Inferior parietal cortex (tissue), 1 donor: ENCODE measurements around the gene ARCN1.

Source experiments
- DNase-seq: peaks from one replicate; pipeline ENCODE4 v3.0.0-alpha.2; 2016; ENCODE audit errors: extremely low spot score

Gene ARCN1

DNA sequence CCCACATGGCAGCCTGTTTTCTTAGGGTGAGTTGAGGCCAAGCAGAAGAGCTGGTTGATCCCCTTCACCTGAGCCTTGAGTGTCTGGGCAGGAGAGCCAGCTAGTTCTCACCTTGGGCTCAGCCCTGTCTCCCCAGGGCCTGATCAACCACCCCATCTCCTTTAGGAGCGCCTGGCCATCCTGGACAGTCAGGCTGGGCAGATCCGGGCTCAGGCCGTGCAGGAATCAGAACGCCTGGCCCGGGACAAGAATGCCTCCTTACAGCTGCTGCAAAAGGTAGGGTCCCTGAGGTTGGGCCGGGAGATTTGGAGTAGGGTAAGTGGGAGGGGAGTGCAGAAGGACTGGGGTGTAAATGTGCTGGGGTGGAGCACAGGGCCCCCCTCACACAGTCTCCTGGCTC, 66.5 kb downstream of the ARCN1 start:
- DNase-seq: no peak

DNA sequence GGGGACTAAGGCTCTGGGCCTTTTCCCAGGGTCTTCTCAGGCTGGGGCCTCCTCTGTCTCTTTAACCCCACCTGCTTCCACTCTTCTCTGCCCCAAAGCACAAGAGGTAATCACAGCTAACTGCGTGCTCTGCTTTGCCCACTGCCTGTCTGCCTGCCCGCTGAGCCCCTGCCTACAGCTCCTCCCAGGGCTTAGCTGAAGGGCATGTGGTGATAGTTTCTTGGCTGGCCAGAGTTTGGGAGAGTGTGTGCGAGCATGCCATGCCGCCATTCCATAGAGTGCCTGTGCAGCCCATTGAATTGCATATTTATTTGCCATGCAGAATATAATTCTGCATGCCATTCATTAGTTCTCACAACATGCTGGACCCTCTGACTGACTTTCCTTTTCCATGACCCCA, 67.7 kb downstream of the ARCN1 start:
- DNase-seq: no peak

DNA sequence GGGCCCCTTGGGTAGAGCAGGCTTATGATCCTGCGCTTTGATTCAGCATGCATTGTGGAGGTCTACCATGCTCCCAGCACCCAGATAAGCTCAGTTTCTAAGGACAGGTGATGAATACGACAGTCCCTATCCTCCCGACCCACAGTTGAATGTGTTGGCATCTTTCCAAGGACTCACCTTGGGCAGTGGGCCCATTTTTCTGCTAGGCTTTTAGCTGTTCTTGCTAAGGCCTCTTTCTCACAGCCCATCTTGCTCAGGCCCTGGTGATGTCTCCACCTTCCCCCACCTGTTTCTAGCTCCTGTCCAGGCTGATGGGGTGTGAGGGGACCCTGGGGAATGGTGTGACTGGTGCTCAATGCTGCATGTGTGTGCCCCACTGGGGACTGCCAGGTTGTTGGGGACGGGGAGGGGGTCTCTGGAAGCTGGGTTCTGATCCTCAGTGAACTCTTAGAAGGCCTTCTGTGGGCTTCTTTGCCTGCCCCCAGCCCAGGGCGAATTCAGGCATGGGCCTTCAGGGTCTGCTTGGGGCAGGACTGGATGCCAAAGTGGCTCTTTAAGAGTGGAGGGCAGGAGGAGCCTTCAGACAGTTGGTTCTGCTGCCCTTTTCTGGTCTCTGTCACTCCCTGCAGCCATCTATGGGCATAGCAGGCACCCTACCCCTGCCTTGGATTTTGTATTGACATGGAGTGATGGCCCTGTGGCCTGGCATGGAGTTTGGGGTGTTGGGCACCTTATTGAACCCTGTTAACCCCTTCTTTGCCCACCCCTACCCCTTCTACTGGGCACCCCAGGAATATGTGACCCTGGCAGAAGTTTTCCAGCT, 68.3 kb downstream of the ARCN1 start:
- DNase-seq: no peak

DNA sequence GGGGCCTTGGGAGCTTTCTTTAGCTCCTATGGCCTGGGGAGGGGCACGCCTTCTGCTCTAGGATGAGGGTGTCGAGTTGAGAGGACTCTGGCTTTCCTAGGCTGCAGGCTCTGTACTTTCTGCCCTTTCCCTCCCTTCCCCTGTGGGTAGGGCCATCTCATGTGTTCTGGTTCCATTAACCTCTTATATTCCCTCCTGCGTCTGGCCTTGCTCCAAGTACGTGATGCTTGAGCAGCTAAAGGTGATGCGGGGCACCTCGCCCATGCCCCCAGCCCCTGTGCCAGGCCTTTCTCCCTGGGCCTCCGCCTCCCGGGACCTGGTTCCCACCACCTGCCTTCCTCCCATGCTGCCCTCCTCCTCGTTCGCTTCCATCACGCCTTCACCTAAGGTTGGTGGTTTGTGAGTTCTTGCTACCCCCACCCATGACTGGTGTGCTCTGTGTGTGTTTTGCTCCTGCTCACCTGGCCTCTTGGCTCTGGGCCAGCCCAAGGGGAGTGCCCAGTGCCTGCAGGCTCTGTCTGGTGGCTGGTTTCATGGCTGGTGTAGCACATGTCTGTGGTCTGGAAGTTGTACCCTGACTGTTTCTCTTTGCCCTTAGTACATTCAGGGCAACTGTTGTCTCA, 69.3 kb downstream of the ARCN1 start:
- DNase-seq: no peak

DNA sequence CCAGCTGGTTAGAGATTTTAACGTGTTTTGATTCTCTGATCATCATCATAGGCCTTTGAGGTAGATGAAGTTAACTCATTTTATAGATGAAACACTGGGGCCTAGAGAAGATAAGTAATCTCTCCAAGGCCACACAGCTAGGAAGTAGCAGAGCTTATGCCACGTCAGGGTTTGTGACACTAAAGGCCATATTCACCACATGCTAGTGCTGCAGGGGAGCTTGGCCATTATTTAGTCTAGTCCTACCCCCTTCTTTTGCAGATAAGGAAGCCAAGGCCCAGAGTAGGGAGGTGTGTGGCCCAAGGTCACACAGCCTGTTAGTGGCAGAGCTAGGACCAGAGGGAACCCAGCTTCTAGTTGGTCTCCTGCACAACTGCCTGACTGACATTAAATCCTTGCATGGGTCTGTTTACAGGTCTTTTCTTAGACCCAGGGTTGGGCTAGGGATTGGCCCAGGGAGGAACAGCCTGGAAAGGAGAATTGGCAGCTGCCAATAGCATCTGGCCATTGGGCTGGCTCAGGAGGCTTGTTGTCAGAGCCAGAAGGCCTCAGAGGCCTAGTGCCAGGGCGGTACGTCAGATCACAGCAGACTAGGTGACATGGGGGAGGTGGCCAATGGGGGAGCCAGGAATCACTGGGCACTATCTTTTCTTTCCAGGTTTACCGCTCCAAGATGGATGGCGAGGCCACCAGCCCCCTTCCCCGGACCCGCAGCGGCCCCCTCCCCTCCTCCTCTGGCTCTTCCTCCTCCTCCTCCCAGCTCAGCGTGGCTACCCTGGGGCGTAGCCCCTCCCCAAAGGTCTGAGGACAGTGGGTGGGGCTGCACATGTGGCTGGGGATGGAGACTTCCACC, 71.2 kb downstream of the ARCN1 start:
- no peak for DNase-seq

DNA sequence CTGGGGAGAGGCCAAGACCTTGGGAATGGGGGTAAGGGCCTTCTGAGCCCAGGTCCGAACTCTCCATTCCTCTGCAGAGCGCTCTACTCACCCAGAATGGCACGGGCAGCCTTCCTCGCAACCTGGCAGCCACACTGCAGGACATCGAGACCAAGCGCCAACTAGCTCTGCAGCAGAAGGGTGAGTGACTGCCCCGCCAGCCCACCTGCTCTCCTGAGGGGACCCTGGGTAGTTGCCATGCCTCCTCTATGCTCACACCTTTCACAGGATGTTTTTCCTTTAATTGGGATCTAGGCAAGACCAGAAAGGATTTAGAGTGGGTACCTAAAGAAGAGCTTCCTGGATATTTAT, 71.8 kb downstream of the ARCN1 start:
- DNase-seq: no peak

DNA sequence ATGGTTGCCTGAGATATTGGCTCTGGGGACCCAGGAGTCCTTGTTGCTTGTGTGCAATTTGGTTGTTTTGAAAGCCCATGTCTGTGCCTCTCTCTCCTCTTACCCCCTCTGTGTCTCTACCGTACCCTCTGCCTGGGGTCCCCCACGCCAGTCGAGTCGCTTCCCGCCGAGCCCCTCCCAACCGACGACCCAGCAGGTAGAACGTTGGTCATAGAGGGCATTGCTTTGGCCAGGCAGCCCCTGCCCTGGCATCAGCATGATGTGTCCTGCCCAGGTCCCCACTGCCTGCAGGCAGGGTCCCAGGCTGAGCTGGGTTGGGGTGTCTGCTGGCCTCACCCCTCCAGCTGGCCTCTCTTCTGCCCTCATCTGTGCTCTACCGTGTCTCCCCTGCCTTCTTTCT, 72.3 kb downstream of the ARCN1 start:
- DNase-seq: no peak

DNA sequence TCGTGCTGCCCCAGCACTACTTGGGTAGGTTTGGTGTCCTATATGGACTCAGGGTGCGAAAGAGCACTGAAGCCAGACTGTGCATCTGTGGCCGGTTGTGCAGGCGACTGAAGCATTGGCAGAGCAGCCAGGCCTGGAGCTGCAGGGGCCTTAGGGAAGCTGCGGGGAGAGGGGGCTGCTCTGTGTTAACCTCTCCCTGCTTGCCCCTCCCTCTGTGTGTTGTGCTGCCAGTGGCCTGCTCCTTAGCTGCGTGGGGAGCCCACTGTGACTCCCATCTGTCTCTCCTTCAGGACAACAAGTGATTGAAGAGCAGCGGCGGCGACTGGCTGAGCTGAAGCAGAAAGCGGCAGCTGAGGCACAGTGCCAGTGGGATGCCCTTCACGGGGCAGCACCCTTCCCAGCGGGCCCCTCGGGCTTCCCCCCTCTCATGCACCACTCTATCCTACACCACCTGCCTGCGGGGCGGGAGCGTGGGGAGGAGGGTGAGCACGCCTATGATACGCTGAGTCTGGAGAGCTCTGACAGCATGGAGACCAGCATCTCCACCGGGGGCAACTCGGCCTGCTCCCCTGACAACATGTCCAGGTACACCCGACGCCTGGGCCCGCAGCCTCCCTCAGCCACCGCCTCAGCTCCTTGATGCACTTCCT, 73.0 kb downstream of the ARCN1 start:
- no peak for DNase-seq

DNA sequence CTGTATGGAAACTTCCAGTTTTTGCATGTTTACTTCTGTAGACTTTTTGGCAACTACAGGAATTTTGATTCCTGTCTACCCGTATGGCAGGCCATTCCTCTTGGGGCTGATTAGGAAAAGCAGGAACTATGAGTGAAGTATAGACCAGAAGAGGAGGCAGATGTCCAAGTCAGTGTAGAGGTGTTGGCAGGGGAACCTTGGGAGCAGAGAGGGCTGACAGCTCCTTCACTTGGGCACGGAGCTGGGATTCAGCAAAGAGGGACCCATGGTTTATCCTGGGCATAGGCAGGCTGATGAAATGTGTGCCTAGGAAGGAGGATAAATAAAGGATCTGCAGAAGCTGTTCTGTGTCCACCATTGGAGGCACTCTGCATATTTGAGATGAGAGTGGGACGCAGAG, 74.2 kb downstream of the ARCN1 start:
- no peak for DNase-seq

DNA sequence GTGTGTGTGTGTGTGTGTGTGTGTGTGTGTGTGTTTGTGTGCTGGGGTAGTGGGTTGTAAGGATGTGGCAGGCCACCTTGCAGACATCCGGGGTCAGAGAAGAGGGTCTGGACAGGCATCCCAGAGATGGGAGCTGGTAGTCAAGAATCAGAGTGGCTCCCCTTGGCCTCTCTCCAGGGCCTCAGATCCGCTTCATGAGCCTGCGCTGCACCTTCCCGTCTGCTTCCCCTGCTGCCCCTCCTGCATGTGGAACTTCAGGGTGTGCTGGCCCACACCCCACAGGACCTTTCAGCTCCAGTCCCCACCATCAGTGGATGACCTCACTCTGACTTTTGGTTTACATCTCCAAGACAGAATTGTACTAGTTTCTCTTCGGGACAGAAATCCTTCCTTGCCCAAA, 76.1 kb downstream of the ARCN1 start:
- no peak for DNase-seq

DNA sequence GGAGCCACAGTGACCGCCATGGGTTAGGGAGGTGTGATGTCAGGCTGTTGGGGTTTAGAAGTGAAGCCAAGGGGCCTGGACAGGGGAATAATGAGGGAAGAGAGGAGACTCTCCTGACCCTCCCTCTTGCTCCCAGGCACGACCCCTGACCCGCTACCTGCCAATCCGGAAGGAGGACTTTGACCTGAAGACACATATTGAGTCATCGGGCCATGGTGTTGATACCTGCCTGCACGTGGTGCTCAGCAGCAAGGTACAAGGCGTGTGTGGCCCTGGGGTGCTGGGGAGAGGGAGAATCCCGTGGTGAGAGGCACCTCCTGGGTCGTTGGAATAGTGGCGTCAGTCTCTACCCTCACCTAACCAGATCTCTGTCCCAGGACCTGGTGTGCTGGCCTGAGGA, 77.7 kb downstream of the ARCN1 start:
- no peak for DNase-seq

DNA sequence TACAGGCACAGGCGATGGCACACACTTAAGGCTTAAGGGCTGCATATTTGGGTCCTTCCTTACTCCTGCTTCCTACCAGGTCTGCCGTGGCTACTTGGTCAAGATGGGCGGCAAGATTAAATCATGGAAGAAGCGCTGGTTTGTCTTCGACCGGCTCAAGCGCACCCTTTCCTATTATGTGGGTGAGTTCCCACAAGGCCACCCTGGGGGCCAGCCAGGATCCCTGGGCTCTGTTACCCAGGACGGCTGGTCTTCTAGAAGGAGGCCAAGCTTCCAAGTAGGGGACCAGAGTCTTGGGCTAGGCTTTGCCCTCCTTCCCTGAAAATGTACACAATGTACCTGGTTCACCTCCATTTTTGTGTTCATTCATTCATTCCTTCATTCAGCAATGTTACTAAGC, 78.2 kb downstream of the ARCN1 start:
- DNase-seq: no peak

DNA sequence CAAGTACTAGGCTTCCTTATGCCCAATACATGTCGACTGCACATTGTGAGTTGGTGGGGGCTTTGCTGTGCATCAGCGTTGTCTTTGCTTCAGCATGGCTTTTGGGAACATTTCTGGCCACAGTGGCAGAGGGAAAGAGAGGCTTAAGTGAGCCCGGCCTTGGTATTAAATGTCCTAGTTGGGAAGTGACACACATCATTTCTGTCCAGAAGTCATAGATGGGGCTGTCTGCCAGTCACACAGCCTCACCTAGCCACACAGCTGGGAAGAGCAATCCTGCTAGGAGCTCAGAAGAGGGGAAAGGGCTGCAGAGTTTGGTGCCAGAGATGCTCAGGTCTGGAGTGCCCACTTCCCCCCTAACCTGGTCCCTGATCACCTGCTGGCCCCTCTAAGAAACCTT, 79.6 kb downstream of the ARCN1 start:
- DNase-seq: no peak
